A673 (cell line): Measurements from ENCODE around the gene SNF8.

Source experiments
- CTCF ChIP-seq: fragments of 300-800, 200-600 bp; sonication (generic); conservative IDR thresholded peaks from 2 replicates; pipeline ENCODE4 v1.5.1; 2017; ENCODE audit warnings: low read depth, mild to moderate bottlenecking, antibody characterized with exemption, low read length, moderate library complexity, mixed read lengths
- EZH2 ChIP-seq: fragments of 200-600 bp; sonication (generic); IDR thresholded peaks from 2 replicates; pipeline ENCODE4 v1.6.1; 2017; ENCODE audit warnings: borderline replicate concordance, low read depth, mild to moderate bottlenecking, mixed read lengths, antibody characterized with exemption, low read length; ENCODE audit not compliant: poor library complexity, severe bottlenecking

GRCh38 chr17:48915459-48916282, 29.0 kb downstream of the SNF8 start:
- TF ChIP-seq CTCF (no peak), EZH2 (no peak)
